ENCODE measurements around the gene C1QL4. TPM values are rescaled to one million over a fixed set of nuclear protein-coding genes. Genes with fewer than 3 reads are reported as not detected.

The C1QL4 gene
- total RNA-seq, 1 experiment from 2014 or later, result 0.41 TPM

GRCh38 chr12:49341777-49342065 lies 4.7 kb upstream of the C1QL4 start:
- BruUV-seq (replicated peaks), result no TSS peak
- no peak for DNase-seq (ENCODE audit: low spot score)
- ChIA-PET CTCF (interaction anchor here (0.8 to 1.8 kb wide), 5 partner anchors 10 to 53 kb away, joined by 3 to 15 read pairs (median 5); partner anchors contain the start of gene TROAP), POLR2A (ENCODE audit: low non-redundant PET) (no interaction called here)
- TF ChIP-seq, protein P1, sequence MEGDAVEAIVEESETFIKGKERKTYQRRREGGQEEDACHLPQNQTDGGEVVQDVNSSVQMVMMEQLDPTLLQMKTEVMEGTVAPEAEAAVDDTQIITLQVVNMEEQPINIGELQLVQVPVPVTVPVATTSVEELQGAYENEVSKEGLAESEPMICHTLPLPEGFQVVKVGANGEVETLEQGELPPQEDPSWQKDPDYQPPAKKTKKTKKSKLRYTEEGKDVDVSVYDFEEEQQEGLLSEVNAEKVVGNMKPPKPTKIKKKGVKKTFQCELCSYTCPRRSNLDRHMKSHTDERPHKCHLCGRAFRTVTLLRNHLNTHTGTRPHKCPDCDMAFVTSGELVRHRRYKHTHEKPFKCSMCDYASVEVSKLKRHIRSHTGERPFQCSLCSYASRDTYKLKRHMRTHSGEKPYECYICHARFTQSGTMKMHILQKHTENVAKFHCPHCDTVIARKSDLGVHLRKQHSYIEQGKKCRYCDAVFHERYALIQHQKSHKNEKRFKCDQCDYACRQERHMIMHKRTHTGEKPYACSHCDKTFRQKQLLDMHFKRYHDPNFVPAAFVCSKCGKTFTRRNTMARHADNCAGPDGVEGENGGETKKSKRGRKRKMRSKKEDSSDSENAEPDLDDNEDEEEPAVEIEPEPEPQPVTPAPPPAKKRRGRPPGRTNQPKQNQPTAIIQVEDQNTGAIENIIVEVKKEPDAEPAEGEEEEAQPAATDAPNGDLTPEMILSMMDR (conservative IDR thresholded peaks at IDR 0.05; ENCODE audit: low read depth, low read length), result no peak
- no peak for TF ChIP-seq EZH2 (IDR thresholded peaks at IDR 0.05; ENCODE audit: borderline replicate concordance, low read depth, low read length, poor library complexity, severe bottlenecking)
- Histone ChIP-seq H3K36me3 (ENCODE audit: insufficient read depth, low read length, poor library complexity, severe bottlenecking) (no peaks in the 10 kb centered on the region), H3K27me3 (replicated peaks; ENCODE audit: insufficient read depth, low read depth, low read length, poor library complexity) (peaks cover 13% of the 10 kb centered on the region), H3K9me3 (ENCODE audit: low read depth, low read length, poor library complexity, severe bottlenecking) (no peaks in the 10 kb centered on the region), H3K4me3 (ENCODE audit: low read depth, low read length, poor library complexity, severe bottlenecking) (no peak overlapping the region), H3K27ac (ENCODE audit: low read depth, low read length, poor library complexity, severe bottlenecking) (no peak overlapping the region), H3K4me1 (ENCODE audit: insufficient read depth, low read length, poor library complexity, severe bottlenecking) (peaks cover 33% of the 10 kb centered on the region)
- intact Hi-C loops (cut with micrococcal nuclease; ENCODE audit: unreplicated experiment), result no loop called here

DNA sequence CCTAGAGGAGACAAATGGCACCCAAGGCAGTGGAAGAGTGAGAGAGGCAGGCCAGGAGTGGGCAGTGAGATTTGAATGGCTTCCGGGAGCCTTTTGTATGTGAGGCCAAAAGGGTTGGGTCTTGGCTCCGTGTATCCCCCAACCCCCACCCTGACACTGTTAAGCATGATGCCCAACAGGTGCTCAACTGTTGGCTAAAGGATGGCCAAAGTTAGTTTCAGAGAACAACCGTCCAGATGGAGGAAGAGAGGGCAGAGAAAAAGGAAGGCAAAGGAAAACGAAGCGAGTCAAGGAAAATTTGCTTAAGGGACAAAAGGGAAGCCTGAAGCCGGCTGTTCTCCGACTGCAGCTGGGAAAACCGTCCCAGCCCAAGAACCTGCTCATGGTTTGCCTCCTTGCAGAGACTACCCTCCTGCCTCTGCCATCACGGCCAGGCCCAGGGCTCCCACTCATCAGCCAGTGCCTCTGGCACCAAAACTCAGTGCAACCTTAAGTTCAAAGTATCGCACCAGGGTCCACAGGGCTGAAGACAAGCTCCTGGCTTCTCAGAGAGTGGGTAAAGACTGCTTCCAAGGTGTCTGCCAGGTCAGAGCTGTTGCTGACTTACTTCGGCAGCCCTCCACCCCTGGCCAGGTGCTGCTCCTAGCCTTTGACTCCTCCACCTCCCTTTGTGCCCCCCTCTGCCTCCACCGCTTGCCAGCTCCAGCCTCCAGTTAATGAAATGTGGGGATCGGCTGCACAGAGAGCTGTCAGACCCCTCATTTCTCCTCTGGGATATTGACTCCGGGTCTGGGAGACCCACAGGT lies 4.2 kb upstream of the C1QL4 start:
- intact Hi-C loops (cut with micrococcal nuclease; ENCODE audit: unreplicated experiment), result no loop called here
- TF ChIP-seq, protein P1 (conservative IDR thresholded peaks at IDR 0.05; ENCODE audit: low read depth, low read length), result no peak
- TF ChIP-seq EZH2 (IDR thresholded peaks at IDR 0.05; ENCODE audit: borderline replicate concordance, low read depth, low read length, poor library complexity, severe bottlenecking), result no peak
- ChIA-PET CTCF (interaction anchor here (0.9 to 1.8 kb wide), 3 partner anchors 10 to 52 kb away, joined by 3 to 15 read pairs (median 5); no protein-coding TSS in a partner anchor), POLR2A (ENCODE audit: low non-redundant PET) (no interaction called here)
- Histone ChIP-seq H3K36me3 (ENCODE audit: insufficient read depth, low read length, poor library complexity, severe bottlenecking) (no peaks in the 10 kb centered on the region), H3K9me3 (ENCODE audit: low read depth, low read length, poor library complexity, severe bottlenecking) (no peaks in the 10 kb centered on the region), H3K4me3 (ENCODE audit: low read depth, low read length, poor library complexity, severe bottlenecking) (no peak overlapping the region), H3K27me3 (replicated peaks; ENCODE audit: insufficient read depth, low read depth, low read length, poor library complexity) (peaks cover 8% of the 10 kb centered on the region), H3K27ac (ENCODE audit: low read depth, low read length, poor library complexity, severe bottlenecking) (no peak overlapping the region), H3K4me1 (ENCODE audit: insufficient read depth, low read length, poor library complexity, severe bottlenecking) (peaks cover 28% of the 10 kb centered on the region)
- BruUV-seq (replicated peaks), result no TSS peak
- no peak for DNase-seq (ENCODE audit: low spot score)

GRCh38 chr12:49340095-49340870 lies 3.3 kb upstream of the C1QL4 start:
- no peaks in the 10 kb centered on the region for H3K9me3 ChIP-seq (ENCODE audit: low read depth, low read length, poor library complexity, severe bottlenecking)
- no peaks in the 10 kb centered on the region for H3K27me3 ChIP-seq (replicated peaks; ENCODE audit: insufficient read depth, low read depth, low read length, poor library complexity)
- no peak for DNase-seq (ENCODE audit: low spot score)
- H3K4me3 ChIP-seq (ENCODE audit: low read depth, low read length, poor library complexity, severe bottlenecking), result no peak overlapping the region
- ChIA-PET CTCF (interaction anchor here (1.1 to 1.2 kb wide), 2 partner anchors 8 to 9 kb away, joined by 4 to 5 read pairs; no protein-coding TSS in a partner anchor), POLR2A (ENCODE audit: low non-redundant PET) (no interaction called here)
- TF ChIP-seq, protein P1 (conservative IDR thresholded peaks at IDR 0.05; ENCODE audit: low read depth, low read length), result no peak
- no peak for TF ChIP-seq EZH2 (IDR thresholded peaks at IDR 0.05; ENCODE audit: borderline replicate concordance, low read depth, low read length, poor library complexity, severe bottlenecking)
- intact Hi-C loops (cut with micrococcal nuclease; ENCODE audit: unreplicated experiment), result no loop called here
- H3K27ac ChIP-seq (ENCODE audit: low read depth, low read length, poor library complexity, severe bottlenecking), result no peak overlapping the region
- no peaks in the 10 kb centered on the region for H3K36me3 ChIP-seq (ENCODE audit: insufficient read depth, low read length, poor library complexity, severe bottlenecking)
- H3K4me1 ChIP-seq (ENCODE audit: insufficient read depth, low read length, poor library complexity, severe bottlenecking), result peaks cover 22% of the 10 kb centered on the region
- BruUV-seq (replicated peaks), result no TSS peak

All from A673 (cell line).